HG03442 (cell line): ENCODE data around the gene RXYLT1.
A peak's percentile ranks its signal among the peaks of the same experiment; 100 is the strongest.
"Not testable (repeated sequence)": the region's sequence is repeated elsewhere in the genome, so short reads cannot be mapped to it uniquely, and the experiment has no call there.

Experiments used
- ATAC-seq: cut with Tn5 transposase; IDR thresholded peaks from one replicate; pipeline ENCODE4 v1.9.1; 2021; ENCODE audit warnings: mild to moderate bottlenecking, moderate library complexity; ENCODE audit not compliant: unreplicated experiment

RXYLT1 gene

GRCh38 chr12:63779498-63780481 lies at the start of gene RXYLT1:
RXYLT1 (plus strand) TSS chr12:63779909; CDS start chr12:63779961, 52 bp downstream.
- peak; percentile 93 for ATAC-seq

GRCh38 chr12:63732779-63733178 lies 46.9 kb upstream of the RXYLT1 start:
- ATAC-seq: not testable (repeated sequence)

GRCh38 chr12:63733585-63733984 lies 46.1 kb upstream of the RXYLT1 start:
- not testable (repeated sequence) for ATAC-seq

- not testable (repeated sequence) for ATAC-seq
Observed at GRCh38 chr12:63740551-63740950, 39.2 kb upstream of the RXYLT1 start.

GRCh38 chr12:63741431-63741830 lies 38.3 kb upstream of the RXYLT1 start:
- ATAC-seq: not testable (repeated sequence)

- ATAC-seq: not testable (repeated sequence)
Observed at GRCh38 chr12:63744110-63744509, 35.6 kb upstream of the RXYLT1 start.

- ATAC-seq: not testable (repeated sequence)
Observed at GRCh38 chr12:63746470-63746869, 33.2 kb upstream of the RXYLT1 start.

- ATAC-seq: not testable (repeated sequence)
Observed at GRCh38 chr12:63747136-63747535, 32.6 kb upstream of the RXYLT1 start.

GRCh38 chr12:63747553-63747952 lies 32.2 kb upstream of the RXYLT1 start:
- ATAC-seq: no peak

GRCh38 chr12:63752283-63752682 lies 27.4 kb upstream of the RXYLT1 start:
- no peak for ATAC-seq

GRCh38 chr12:63752841-63753240 lies 26.9 kb upstream of the RXYLT1 start:
- ATAC-seq: no peak

GRCh38 chr12:63753743-63754142 lies 26.0 kb upstream of the RXYLT1 start:
- no peak for ATAC-seq

GRCh38 chr12:63764481-63764880 lies 15.2 kb upstream of the RXYLT1 start:
- ATAC-seq: no peak

- ATAC-seq: no peak
Observed at GRCh38 chr12:63766498-63766897, 13.2 kb upstream of the RXYLT1 start.

GRCh38 chr12:63770375-63770774 lies 9.3 kb upstream of the RXYLT1 start:
- no peak for ATAC-seq

GRCh38 chr12:63777340-63777739 lies 2.4 kb upstream of the RXYLT1 start:
- ATAC-seq: no peak

- no peak for ATAC-seq
Observed at GRCh38 chr12:63782466-63782865, 2.8 kb downstream of the RXYLT1 start.

GRCh38 chr12:63787306-63787705 lies 7.6 kb downstream of the RXYLT1 start:
- ATAC-seq: no peak

GRCh38 chr12:63790608-63790945 lies 10.9 kb downstream of the RXYLT1 start:
- no peak for ATAC-seq

GRCh38 chr12:63792338-63792737 lies 12.6 kb downstream of the RXYLT1 start:
- no peak for ATAC-seq

GRCh38 chr12:63795032-63795687 lies 15.5 kb downstream of the RXYLT1 start:
- ATAC-seq: no peak

GRCh38 chr12:63795944-63796343 lies 16.2 kb downstream of the RXYLT1 start:
- ATAC-seq: no peak
